Putamen (tissue), 1 donor: ENCODE measurements around the gene HDAC1.
"Not testable (repeated sequence)": the region's sequence is repeated elsewhere in the genome, so short reads cannot be mapped to it uniquely, and the experiment has no call there.

Experiments
- DNase-seq: peaks from one replicate; pipeline ENCODE4 v3.0.0-alpha.2; 2016; ENCODE audit warnings: low spot score

Gene HDAC1

DNA sequence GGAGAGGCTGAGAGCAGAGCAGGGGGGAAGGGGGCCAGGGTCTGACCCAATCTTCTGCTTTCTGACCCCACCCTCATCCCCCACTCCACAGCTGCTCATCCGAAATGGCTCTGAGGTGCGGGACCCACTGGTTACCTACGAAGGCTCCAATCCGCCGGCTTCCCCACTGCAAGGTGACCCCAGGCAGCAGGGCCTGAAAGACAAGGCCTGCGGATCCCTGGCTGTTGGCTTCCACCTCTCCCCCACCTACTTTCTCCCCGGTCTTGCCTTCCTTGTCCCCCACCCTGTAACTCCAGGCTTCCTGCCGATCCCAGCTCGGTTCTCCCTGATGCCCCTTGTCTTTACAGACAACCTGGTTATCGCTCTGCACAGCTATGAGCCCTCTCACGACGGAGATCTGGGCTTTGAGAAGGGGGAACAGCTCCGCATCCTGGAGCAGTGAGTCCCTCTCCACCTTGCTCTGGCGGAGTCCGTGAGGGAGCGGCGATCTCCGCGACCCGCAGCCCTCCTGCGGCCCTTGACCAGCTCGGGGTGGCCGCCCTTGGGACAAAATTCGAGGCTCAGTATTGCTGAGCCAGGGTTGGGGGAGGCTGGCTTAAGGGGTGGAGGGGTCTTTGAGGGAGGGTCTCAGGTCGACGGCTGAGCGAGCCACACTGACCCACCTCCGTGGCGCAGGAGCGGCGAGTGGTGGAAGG, 17.1 kb upstream of the HDAC1 start:
- DNase-seq = no peak

DNA sequence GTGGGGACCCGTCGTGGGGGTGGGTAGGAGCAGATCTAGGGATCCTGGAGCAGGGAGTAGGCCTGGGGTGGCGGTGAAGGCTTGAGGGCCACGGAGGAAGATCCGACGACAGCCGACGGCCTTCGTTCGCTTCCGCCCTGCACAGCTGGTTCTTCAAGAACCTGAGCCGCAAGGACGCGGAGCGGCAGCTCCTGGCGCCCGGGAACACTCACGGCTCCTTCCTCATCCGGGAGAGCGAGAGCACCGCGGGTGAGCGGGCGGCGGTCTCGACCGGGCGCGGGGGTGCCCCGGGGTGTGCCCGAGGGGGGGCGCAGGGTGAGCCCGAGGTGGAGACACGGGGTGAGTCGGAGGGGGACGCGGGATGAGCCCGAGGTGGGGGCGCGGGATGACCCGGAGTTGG, 16.5 kb upstream of the HDAC1 start:
- DNase-seq = no peak

- no peak for DNase-seq
Measured at GRCh38 chr1:32276032-32276782, 15.7 kb upstream of the HDAC1 start.

DNA sequence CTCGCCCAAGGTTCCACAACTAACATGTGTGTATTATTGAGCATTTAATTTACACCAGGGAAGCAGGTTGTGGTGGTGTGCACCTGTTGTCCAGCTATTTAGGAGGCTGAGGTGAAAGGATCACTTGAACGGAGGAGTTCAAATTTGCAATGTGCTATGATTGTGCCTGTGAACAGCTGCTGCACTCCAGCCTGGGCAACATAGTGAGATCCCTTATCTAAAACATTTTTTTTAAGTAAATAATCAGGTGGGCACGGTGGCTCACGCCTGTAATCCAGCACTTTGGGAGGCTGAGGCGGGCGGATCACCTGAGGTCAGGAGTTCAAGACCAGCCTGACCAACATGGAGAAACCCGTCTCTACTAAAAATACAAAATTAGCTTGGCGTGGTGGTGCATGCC, 7.1 kb upstream of the HDAC1 start:
- DNase-seq = not testable (repeated sequence)

DNA sequence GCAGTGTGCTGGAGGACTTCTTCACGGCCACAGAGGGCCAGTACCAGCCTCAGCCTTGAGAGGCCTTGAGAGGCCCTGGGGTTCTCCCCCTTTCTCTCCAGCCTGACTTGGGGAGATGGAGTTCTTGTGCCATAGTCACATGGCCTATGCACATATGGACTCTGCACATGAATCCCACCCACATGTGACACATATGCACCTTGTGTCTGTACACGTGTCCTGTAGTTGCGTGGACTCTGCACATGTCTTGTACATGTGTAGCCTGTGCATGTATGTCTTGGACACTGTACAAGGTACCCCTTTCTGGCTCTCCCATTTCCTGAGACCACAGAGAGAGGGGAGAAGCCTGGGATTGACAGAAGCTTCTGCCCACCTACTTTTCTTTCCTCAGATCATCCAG, 6.2 kb upstream of the HDAC1 start:
- no peak for DNase-seq

- DNase-seq = no peak
Measured at GRCh38 chr1:32286763-32287162, 5.1 kb upstream of the HDAC1 start.

GRCh38 chr1:32289256-32289655, 2.6 kb upstream of the HDAC1 start:
- DNase-seq = no peak

DNA sequence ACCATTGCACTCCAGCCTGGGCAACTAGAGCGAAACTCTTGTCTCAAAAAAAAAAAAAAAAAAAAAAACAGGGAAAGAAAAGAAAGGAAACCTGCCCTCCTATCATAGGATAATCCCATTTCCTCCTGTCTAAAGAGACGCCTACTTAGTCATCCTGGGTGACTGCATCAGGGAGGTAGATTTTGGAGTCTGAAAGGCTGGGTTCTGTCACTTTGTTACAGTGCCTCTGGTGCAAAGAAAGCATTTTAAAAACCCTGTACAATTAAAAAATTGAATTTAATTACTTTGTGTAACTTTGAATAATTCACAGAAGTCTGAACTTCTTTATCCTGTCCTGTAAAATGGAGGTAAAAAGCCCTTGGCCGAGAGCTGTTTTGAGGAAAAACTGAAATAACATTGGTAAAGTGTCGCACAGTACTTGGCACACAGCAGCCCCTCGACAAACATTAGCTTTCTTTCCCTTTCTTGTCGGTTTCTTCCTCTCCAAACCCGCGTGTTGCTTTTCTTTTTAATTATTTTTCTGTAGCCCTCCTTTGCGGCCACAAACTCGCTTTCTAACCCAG, 657 bp upstream of the HDAC1 start:
- DNase-seq = no peak

DNA sequence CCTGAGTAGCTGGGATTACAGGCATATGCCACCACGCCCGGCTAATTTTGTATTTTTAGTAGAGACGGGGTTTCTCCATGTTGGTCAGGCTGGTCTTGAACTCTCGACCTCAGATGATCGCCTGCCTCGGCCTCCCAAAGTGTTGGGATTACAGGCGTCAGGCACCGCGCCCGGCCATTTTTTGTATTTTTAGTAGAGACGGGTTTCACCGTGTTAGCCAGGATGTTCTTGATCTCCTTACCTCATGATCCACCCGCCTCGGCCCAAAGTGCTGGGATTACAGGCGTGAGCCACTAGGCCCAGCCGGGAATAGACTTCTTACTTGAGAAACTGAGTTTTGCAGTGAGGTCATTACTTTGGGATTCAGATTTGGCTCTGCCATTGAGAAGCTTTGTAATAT, 6.3 kb downstream of the HDAC1 start:
- DNase-seq = not testable (repeated sequence)

DNA sequence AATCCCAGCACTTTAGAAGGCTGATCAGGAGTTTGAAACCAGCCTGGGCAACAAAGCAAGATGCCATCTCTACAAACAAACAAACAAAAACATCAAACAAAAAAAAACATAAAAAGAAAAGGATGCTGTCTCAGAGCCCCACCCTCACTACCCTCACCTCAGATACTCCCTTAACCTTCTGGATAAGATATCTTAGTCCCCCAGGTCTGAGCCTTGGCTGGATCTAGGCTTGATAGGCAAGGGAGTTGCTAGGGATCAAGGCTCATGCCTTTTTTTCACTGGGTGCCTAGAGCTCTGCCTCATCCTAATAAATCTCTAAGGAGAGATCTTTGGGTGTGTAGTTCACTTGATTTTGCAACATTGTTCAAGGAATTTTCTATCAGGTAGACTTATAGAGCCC, 7.4 kb downstream of the HDAC1 start:
- no peak for DNase-seq

- no peak for DNase-seq
Measured at GRCh38 chr1:32303358-32303757, 11.5 kb downstream of the HDAC1 start.

DNA sequence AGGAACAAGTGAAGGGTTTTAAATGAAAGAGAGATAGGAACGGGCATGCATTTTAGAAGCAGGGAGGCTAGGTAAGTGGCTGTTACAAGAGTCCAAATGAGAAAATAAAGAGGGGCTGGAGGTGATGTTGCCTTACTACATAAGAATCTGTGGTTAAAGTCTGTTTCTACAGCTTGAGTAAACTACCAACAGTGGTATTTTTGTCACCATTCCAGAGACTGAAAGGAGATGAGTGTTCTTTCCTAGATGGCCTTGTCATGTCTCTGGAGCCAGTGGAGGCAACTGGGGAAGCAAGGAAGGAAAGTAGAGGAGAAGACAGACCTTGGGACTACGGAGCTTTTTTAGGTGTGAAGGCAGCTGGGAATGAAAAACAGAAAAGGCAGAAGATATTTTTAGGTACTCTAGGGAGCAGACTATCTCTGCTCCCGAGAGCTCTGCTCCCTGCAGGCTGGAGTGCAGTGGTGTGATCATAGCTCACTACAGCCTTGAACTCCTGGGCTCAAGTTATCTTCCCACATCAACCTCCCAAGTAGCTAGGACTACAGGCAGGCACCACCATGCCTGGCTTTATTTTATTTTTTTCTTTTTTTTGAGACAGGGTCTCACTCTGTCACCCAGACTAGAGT, 12.2 kb downstream of the HDAC1 start:
- DNase-seq = no peak

DNA sequence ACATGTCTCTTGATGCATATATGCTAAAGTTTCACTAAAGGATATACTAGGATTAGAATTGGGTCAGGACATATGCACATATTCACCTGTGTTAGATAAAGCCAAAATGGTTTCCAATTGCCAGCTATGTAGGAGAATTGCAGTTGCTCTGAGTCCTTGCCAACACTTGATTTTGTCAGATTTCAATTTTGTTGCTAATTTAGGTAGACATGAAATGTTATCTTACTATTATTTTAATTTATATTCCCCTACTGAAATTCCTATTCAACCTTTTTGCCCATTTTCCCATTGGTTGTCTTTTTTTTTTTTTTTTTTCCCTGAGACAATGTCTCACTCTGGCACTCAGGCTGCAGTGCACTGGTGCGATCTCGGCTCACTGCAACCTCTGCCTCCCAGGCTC, 13.4 kb downstream of the HDAC1 start:
- DNase-seq = no peak

- DNase-seq = no peak
Measured at GRCh38 chr1:32307324-32307723, 15.4 kb downstream of the HDAC1 start.

- DNase-seq = no peak
Measured at GRCh38 chr1:32309960-32310359, 18.1 kb downstream of the HDAC1 start.

- DNase-seq = no peak
Measured at GRCh38 chr1:32311709-32312393, 20.0 kb downstream of the HDAC1 start.

GRCh38 chr1:32316903-32317277, 25.0 kb downstream of the HDAC1 start:
- DNase-seq = no peak

GRCh38 chr1:32318127-32318869, 26.4 kb downstream of the HDAC1 start:
- DNase-seq = no peak

DNA sequence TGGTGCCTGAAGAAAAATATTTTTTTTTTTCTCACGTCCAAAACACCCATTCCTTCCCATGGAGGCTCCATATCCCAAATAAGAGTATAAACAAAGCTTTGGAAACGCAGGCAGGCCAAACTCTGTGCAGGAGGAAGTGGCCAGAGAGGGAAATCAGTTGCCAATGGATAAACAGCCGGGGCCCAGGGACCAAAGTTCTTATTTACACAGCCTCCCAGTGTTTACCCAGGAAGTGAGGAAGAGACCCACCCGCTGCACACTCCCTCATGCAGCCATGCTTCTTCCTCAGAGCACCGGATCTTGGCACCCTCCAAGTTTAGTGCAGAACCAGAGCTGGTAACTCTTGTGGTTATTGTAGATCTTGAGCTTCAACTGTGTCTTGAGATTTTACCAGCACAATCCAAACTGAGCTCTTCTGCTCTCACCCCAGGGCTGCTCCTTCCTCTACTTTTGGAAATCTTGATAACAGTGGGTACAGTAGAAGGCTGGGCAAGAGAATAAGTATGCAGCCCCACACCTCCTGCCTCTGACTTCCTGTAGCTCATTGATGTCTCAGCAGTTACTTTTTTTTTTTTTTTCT, 29.9 kb downstream of the HDAC1 start:
- no peak for DNase-seq

DNA sequence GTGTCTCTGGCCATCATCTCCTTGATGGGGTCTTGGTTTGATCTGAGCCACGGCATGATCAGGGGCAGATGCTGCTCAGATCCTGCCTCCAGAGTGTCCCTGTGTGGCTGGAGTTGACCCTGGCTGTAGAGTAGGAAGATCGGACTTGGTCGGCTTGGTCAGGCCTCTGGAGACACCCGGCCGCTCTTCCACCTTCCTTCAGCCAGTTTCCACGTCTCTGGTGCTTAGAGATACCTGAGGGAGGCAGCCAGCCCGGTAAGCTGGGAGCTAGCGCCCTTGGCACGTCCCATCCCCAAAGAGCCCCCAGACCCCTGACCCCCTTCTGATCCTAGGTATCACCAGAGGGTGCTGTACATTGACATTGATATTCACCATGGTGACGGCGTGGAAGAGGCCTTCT, 35.3 kb downstream of the HDAC1 start:
- DNase-seq = no peak

DNA sequence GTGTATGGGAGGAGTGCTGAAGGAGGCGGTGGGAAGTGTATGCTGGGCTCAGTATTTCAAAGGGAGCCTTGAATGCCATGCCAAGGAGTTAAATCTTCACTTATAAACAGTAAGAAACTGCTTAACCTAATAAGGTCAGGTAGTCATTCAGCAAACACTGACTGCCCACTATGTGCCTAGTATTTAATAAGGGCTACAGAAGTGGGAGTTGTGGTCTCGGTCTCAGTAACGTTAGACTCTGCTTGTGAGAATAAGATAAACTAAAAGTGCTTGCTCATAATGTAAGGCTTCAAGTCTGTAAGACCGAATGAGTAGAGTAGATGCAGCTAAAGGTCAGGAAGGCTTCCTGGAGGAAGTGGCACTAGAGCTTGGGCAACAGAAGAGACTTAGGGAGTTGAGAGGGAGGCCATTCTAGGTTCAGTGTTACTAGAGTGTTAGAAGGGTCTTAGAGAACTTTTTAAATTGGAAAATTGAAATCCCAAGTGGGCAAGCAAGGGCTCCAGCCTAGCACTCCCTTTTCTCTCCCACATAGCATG, 38.1 kb downstream of the HDAC1 start:
- DNase-seq = no peak
